ENCODE measurements around the gene CENPB. TPM values are rescaled to one million over a fixed set of nuclear protein-coding genes. Genes with fewer than 3 reads are reported as not detected.

CENPB gene, protein sequence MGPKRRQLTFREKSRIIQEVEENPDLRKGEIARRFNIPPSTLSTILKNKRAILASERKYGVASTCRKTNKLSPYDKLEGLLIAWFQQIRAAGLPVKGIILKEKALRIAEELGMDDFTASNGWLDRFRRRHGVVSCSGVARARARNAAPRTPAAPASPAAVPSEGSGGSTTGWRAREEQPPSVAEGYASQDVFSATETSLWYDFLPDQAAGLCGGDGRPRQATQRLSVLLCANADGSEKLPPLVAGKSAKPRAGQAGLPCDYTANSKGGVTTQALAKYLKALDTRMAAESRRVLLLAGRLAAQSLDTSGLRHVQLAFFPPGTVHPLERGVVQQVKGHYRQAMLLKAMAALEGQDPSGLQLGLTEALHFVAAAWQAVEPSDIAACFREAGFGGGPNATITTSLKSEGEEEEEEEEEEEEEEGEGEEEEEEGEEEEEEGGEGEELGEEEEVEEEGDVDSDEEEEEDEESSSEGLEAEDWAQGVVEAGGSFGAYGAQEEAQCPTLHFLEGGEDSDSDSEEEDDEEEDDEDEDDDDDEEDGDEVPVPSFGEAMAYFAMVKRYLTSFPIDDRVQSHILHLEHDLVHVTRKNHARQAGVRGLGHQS
- 102 and 179 TPM in 2 replicates for total RNA-seq

DNA sequence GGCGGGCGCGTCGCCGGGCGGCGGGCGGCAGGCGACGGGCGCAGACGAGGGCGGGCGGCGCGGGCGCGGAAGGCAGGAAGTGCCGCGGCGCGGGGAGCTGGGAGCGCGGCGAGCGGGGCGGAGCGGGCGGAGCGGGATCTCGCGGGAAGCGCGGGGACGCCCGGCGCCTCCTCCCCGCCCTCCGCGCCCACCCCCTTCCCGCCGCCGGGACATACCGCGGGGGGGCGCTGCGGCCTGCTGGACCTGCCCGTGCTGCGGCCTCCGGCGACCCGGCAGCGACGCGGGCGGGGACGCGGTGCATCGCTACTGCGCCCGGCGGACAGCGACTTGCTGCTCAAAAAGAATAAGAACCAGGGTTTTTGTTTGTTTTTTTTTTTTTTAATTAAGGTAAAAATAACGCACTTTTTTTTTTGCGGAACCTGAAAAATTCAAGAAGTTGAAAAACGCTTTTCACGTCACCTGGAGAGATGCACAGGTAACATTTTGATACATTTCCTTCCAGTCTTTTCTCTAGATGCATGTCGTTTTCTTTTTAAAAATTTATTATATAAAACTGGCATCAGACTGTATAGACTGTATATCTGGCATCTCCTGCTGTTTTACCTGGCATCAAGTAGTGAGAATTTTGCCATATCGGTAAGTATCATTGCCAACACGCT is at the start of gene CENPB:
Gene CENPB, minus strand, starts transcription at position 76 of the 659 bp plus-strand sequence. CDS start 257 bp downstream, outside the sequence.

DNA sequence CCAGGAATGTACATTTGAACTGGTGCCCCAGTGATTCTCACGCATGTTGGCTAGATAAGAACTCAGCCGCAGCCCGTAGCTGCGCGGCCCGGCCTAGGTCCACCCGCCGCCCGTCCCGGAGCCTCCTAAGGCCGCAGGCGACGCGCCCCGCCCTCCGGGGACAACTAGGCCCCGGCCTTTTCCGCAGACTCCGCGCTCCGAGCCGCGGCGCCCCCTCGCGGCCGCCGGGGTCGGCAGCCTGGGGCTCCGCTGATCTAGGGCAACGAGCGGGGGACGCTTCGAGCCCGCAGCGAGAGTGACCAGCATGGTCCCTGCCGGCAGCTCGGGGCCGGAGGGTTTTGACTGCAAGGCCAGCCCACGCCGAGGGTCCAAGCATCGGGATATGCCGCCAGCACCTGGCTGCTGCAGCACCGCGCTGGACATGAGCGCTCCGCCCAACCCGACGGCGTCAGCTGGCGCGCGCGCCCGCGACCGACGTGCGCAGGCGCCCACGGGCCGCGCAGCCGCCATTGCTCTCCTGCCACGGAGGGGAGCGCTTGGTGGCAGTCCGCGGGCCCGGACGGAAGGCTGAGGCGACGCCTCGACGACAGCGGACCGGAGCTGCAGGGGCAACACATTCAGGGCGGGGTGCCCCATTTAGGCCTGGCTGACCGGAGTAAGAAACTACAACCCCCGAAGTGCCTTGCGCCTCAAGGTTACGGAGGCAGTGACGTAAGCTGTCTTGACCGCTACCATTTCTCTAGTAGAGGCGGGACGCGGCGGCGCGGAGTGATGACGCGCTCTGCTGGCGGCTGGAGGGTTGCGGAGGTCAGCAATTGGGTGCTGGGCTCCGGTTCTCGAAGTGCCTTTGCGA is 33.7 kb upstream of the CENPB start, which contains the start of gene AP5S1:
Gene AP5S1, plus strand, starts transcription at position 500 of the 853 bp plus-strand sequence. CDS start 1,571 bp downstream, outside the sequence.

DNA sequence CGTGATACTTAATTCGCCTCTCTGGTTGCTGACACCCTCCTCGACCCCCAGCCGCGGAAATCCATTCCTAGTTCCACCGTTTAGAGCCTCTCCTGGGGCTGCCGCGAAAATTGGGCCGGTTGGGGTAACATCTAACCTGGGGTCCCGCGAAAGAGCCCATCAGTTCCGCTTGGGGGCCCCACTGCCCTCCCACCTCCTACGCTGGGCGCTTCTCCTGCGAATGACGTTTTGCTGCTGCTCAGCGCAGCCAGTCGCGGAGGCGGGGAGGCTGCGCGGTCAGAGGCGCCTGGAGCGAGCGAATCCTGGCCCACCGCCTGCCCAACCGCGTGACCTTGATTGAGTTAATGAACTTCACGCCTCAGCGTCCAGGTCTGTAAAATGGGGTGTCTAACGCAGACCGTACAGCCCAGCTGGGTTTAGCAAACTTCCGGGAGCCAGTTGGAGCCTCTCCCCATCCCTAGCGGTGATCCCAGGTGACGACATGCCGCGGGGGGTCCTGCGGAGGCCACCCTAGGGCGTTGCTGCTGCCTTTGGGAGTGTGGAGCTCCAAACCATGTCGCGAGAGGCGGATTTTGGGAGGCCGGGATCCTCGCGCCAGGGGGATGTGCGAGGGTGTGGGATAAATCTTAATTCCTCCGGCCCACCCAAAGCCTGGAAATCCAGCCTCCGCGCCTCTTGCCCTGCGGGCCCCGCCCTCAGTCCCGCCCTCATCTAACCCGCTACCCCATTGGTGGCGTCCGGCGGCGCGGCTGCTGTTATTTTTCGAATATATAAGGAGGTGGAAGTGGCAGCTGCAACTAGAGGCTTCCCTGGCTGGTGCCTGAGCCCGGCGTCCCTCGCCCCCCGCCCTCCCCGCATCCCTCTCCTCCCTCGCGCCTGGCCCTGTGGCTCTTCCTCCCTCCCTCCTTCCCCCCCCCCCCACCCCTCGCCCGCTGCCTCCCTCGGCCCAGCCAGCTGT is 9.2 kb upstream of the CENPB start, which contains the start of gene CDC25B:
Gene CDC25B, plus strand, starts transcription at position 800 of the 958 bp plus-strand sequence. CDS start 222 bp downstream, outside the sequence.

DNA sequence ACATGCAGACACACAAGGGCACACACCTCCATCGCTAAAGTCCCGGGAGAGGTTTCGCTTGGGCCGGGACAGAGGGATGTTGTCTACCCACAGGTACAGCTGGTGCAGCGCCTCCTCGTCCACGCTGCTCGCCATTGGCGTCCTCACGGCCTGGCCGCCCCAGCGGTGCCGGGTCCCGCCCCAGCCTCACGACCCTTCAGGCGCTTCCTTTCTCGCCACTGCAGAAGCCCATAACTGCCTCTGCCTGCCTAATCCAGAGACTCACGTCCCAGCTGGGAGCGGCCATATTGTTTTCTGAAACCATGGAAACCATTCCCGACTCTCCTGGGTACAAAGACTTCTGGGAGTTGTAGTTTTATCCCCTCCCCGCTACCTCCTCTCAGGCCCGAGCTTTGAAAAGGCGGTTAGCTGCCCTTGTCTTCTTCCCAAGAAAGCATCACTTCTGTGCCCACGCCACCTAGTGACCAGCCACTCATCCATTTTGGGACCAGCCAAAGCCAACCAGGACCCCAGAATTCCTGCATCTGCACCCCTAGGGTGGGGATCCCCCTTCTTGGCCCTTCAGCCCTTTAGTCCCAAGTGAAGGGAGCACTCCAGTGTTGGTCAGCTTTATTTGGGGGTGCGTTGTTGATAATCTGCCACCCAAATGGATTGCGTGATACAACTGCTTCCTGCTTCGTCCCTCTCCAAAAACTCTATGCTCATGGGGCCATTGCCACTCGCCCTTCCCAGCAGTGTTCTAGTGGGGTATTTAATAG is 5.2 kb downstream of the CENPB start, which contains the start of gene SPEF1:
Gene SPEF1, minus strand, starts transcription at position 296 of the 758 bp plus-strand sequence. Its CDS starts 161 bp downstream, at position 135.

DNA sequence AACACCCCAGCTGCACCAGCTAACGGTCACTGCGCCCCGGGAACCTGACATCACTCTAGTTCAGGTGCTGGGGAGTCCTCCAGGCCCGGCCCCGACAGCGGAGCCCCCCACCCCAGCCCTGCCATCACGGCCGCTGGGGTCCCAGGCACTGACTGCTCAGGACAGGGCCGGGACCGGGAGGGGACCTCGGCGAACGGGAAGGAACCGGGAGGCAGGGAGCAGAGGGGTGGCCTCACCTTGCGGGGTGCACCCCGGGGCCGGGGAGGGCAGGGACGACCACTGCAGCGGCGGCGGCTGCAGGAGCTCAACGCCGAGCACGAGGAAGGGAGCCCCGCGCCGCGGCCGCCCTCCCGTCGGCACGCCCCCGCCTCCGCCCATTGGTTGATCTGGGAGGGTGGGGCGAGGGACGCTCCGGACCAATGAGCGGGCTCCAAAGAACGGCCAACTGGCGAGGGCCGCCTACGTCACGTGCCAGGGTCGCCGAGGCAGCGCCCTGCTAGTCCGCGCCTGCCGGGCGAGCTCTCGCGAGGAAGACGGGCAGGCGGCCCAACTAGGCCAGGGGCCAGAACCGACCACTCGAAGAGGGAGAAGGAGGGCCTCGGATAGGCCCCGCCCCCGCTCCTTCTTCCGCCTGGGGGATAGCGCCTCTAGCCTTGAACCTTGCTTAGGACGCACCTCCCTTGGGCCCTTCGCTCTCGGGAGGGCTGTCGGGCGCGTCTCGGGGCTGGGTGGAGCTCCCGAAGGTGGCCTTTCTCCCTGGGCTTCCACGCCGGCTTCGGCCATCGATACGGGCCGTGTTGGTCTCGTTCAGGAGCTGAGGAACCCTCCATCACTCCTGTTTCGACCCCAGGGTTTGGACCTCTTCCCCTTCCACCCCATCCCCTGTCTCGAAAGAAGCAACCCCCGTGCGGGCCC is 18.9 kb downstream of the CENPB start, which contains the start of gene ADISSP:
Gene ADISSP, minus strand, starts transcription at position 327 of the 915 bp plus-strand sequence. CDS start 7,653 bp downstream, outside the sequence.

Other genes starting within 250 kb of the CENPB start
- gene GFRA4, start 123.3 kb downstream of the CENPB start, total RNA-seq, result not detected in 2 replicates
- 1.2 and 1.7 TPM in 2 replicates for gene ADAM33, start 104.7 kb downstream of the CENPB start, total RNA-seq
- gene SIGLEC1, start 74.1 kb downstream of the CENPB start, total RNA-seq, result under 0.01 TPM in 1 of 2 replicates, not detected in the other
- gene HSPA12B, start 54.1 kb downstream of the CENPB start, total RNA-seq, result 0.28 TPM in 1 of 2 replicates, not detected in the other
- gene ADISSP, start 19.0 kb downstream of the CENPB start, total RNA-seq, result 11.3 and 30.1 TPM in 2 replicates
- under 0.01 and 0.19 TPM in 2 replicates for gene SPEF1, start 5.3 kb downstream of the CENPB start, total RNA-seq
- gene CDC25B, start 9.6 kb upstream of the CENPB start, total RNA-seq, result 7.9 and 21.5 TPM in 2 replicates
- gene AP5S1, start 33.8 kb upstream of the CENPB start, total RNA-seq, result 12.1 and 18.6 TPM in 2 replicates
- 11.3 and 19.4 TPM in 2 replicates for gene MAVS, start 60.1 kb upstream of the CENPB start, total RNA-seq
- gene PANK2, start 102.6 kb upstream of the CENPB start, total RNA-seq, result 60.0 and 63.1 TPM in 2 replicates
- gene RNF24, start 228.8 kb upstream of the CENPB start, total RNA-seq, result 10.1 and 11.1 TPM in 2 replicates

Measured in regular cardiac myocyte (primary cell).